Activated gamma-delta T cell treated with anti-CD3 and anti-CD28 coated beads, Interleukin-2, amount 50 U/mL, for 16 hours (primary cell): ENCODE measurements around the gene TSEN15.

ENCODE experiments used
- DNase-seq: peaks from one replicate; pipeline ENCODE4 v3.0.0-alpha.2; 2020; ENCODE audit warnings: low read depth

TSEN15 gene

GRCh38 chr1:184051485-184052193, at the start of gene TSEN15:
TSS of gene TSEN15 (plus strand) at chr1:184051730. CDS start at chr1:184051756, 26 bp downstream.
- DNase-seq: peak; percentile 68

GRCh38 chr1:184002071-184002470, 49.5 kb upstream of the TSEN15 start:
- DNase-seq: no peak

- no peak for DNase-seq
Observed at GRCh38 chr1:184004935-184005334, 46.6 kb upstream of the TSEN15 start.

GRCh38 chr1:184005506-184005905, 46.0 kb upstream of the TSEN15 start:
- DNase-seq: no peak

- no peak for DNase-seq
Observed at GRCh38 chr1:184010788-184011187, 40.7 kb upstream of the TSEN15 start.

GRCh38 chr1:184012187-184012586, 39.3 kb upstream of the TSEN15 start:
- no peak for DNase-seq

GRCh38 chr1:184014271-184014670, 37.3 kb upstream of the TSEN15 start:
- DNase-seq: no peak

GRCh38 chr1:184016169-184016568, 35.4 kb upstream of the TSEN15 start:
- no peak for DNase-seq

- no peak for DNase-seq
Observed at GRCh38 chr1:184017306-184017705, 34.2 kb upstream of the TSEN15 start.

- no peak for DNase-seq
Observed at GRCh38 chr1:184018622-184019021, 32.9 kb upstream of the TSEN15 start.

GRCh38 chr1:184019069-184019468, 32.5 kb upstream of the TSEN15 start:
- no peak for DNase-seq

GRCh38 chr1:184019506-184019905, 32.0 kb upstream of the TSEN15 start:
- DNase-seq: no peak

- DNase-seq: no peak
Observed at GRCh38 chr1:184020328-184020727, 31.2 kb upstream of the TSEN15 start.

GRCh38 chr1:184020855-184021254, 30.7 kb upstream of the TSEN15 start:
- DNase-seq: no peak

GRCh38 chr1:184021728-184022127, 29.8 kb upstream of the TSEN15 start:
- no peak for DNase-seq

- no peak for DNase-seq
Observed at GRCh38 chr1:184022668-184023067, 28.9 kb upstream of the TSEN15 start.

- DNase-seq: no peak
Observed at GRCh38 chr1:184023171-184023570, 28.4 kb upstream of the TSEN15 start.

GRCh38 chr1:184025242-184025675, 26.3 kb upstream of the TSEN15 start:
- DNase-seq: no peak

- DNase-seq: no peak
Observed at GRCh38 chr1:184027826-184028695, 23.5 kb upstream of the TSEN15 start.

- DNase-seq: no peak
Observed at GRCh38 chr1:184028854-184029623, 22.5 kb upstream of the TSEN15 start.

GRCh38 chr1:184030433-184031091, 21.0 kb upstream of the TSEN15 start:
- DNase-seq: no peak

GRCh38 chr1:184031092-184031408, 20.5 kb upstream of the TSEN15 start:
- DNase-seq: no peak
